ENCODE measurements around the gene SKP1.

DNA sequence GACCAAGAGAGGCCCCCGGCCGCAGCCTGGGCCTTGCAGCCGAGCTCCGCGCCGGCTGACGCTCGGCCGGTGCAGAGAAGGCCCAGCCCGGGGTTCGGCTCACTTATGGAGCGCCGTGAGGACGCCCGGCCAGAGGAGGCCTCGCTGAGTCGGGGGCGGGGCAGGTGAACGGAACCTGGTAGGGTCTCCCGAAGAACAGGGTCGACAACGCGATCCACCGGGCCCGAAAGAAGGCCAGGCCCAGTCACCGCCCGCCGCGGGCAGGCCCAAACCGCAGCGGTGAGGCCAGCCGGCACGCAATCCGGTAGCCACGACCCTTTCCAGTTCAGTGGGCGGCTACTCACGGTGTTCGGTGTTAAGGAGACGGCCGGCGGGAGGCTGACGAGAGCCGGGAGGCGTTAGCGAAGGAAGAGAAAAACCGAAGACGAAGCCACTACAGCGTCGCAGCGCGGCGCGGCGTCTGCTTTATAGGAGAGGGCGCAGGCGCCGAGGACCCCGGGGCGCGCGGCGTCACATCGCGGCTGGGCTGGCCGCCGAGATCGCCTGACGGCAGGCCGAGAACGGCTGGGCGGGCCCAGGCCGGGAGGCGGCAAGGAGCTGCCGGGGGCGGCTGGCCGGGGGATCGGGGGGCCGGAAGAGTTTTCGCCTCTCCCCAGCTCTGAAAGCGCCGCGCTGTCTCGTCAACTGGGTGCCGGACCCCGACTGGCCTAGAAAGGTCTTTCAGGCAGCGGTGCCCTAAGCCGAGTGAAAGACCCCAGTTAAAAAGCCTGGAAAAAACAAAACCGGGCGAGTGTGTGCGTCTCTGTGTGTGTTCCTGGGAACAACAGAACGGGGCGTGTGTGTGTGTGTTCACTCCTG lies at the start of gene SKP1:
- TF ChIP-seq, protein P1, sequence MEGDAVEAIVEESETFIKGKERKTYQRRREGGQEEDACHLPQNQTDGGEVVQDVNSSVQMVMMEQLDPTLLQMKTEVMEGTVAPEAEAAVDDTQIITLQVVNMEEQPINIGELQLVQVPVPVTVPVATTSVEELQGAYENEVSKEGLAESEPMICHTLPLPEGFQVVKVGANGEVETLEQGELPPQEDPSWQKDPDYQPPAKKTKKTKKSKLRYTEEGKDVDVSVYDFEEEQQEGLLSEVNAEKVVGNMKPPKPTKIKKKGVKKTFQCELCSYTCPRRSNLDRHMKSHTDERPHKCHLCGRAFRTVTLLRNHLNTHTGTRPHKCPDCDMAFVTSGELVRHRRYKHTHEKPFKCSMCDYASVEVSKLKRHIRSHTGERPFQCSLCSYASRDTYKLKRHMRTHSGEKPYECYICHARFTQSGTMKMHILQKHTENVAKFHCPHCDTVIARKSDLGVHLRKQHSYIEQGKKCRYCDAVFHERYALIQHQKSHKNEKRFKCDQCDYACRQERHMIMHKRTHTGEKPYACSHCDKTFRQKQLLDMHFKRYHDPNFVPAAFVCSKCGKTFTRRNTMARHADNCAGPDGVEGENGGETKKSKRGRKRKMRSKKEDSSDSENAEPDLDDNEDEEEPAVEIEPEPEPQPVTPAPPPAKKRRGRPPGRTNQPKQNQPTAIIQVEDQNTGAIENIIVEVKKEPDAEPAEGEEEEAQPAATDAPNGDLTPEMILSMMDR (IDR thresholded peaks at IDR 0.05; ENCODE audit: low read depth, low read length, poor library complexity, severe bottlenecking) = no peak
- no peak for TF ChIP-seq EZH2phosphoT487 (IDR thresholded peaks at IDR 0.05; ENCODE audit: borderline replicate concordance, low read length)

Data from DOHH2 (cell line).